Stomach (tissue), 9 donors: ENCODE results near the gene FIBP. TPM values are rescaled to one million over a fixed set of nuclear protein-coding genes. Genes with fewer than 3 reads are reported as not detected.

Source experiments
- DNase-seq, 2 donors: peaks; one replicate each; pipeline versions ENCODE4 v3.0.0 to v3.0.0-alpha.2; 2013 to 2019
- H3K27ac ChIP-seq, 5 donors: fragments of 200-600 bp in 4 of 5; sonication (generic) in 4 of 5; one replicate each; pipeline ENCODE4 v1.5.1; 2013 to 2019; ENCODE audit warnings: mild to moderate bottlenecking in 1 of 5, moderate library complexity in 1 of 5
- H3K27me3 ChIP-seq, 3 donors: fragments of 200-600 bp; sonication (generic); one replicate each; pipeline ENCODE4 v1.5.1; 2017 to 2019; ENCODE audit warnings: mixed run types in 1 of 3
- H3K36me3 ChIP-seq, 4 donors: fragments of 200-600 bp; sonication (generic); 1 replicate in 3 of 4; 2 replicates in 1 of 4; pipeline ENCODE4 v1.5.1; 2016 to 2019
- H3K4me1 ChIP-seq, 4 donors: fragments of 200-600 bp; sonication (generic); one replicate each; pipeline ENCODE4 v1.5.1; 2016 to 2019
- H3K4me3 ChIP-seq, 4 donors: fragments of 200-600 bp; sonication (generic) in 3 of 4; one replicate each; pipeline ENCODE4 v1.5.1; 2016 to 2019; ENCODE audit warnings: mild to moderate bottlenecking in 1 of 4
- H3K9me3 ChIP-seq, 4 donors: fragments of 200-600 bp; sonication (generic); one replicate each; pipeline ENCODE4 v1.5.1; 2016 to 2019
- EP300 ChIP-seq: sonication (generic); formaldehyde crosslinking; IDR thresholded peaks from one replicate; pipeline ENCODE4 v1.6.1; 2017; ENCODE audit warnings: antibody characterized with exemption
- POLR2A ChIP-seq, 4 donors: fragments of 450-650 bp; IDR thresholded peaks; one replicate each; pipeline ENCODE4 v1.6.1; 2016; ENCODE audit warnings: antibody characterized with exemption in 4 of 4, control low read depth in 2 of 4, mild to moderate bottlenecking in 1 of 4, moderate library complexity in 1 of 4
- POLR2AphosphoS5 ChIP-seq, 3 donors: sonication (generic); formaldehyde crosslinking; IDR thresholded peaks; one replicate each; pipeline ENCODE4 v1.6.1; 2016; ENCODE audit warnings: antibody characterized with exemption in 3 of 3
- WGBS, 5 donors: extraction: QIAGEN DNeasy Blood & Tissue Kit in 3 of 5; methylation state at CpG; one replicate each; pipeline versions ENCODE4 v1.1.5 to v1.1.7; 2013 to 2018; 5-methylcytosine and 5-hydroxymethylcytosine counted together
- intact Hi-C: fragments of 100-400 bp; cut with DNase I; formaldehyde crosslinking; loops from one replicate; pipeline ENCODE4 v1.15.1; 2023; ENCODE audit warnings: low total_unique reads
- polyA plus RNA-seq, 3 donors: library from polyadenylated mRNA; stranded (reverse); fragments of 200-250 nt; gene quantifications; one replicate each; pipeline ENCODE4 v1.2.3, GENCODE V29; 2013
- total RNA-seq, 5 donors: library from RNA; depleted of rRNA; stranded (reverse); fragments of >200 nt; gene quantifications; one replicate each; pipeline versions ENCODE4 v1.1.0 to v1.2.3, GENCODE V29; 2014 to 2016
- TF ChIP-seq, protein P1 (sequence below), 7 experiments: fragments of 450-650 bp in 4 of 7; fragments of 200-600 bp in 3 of 7; sonication (generic) in 3 of 7; IDR thresholded peaks; one replicate each; pipeline ENCODE4 v1.5.1; 2016 to 2019; ENCODE audit warnings: antibody characterized with exemption in 7 of 7, control low read depth in 2 of 7, mild to moderate bottlenecking in 1 of 7
- donor health status: healthy with polysubstance abuse.
- donor health status: Bipolar disorder and iron deficiency.
- donor health status: healthy.

The FIBP gene
- total and polyA plus RNA-seq, 8 donors, result 25.4 to 488 (median 70.2) TPM

- Histone ChIP-seq H3K4me1 (peaks cover 21 to 54% (median 49%) of the 10 kb centered on the region in 4 donors), H3K4me3 (no peak overlapping the region), H3K27ac (peak overlapping the region in 4 of 5 donors; percentile 22 to 97 (median 32)), H3K27me3 (no peaks in the 10 kb centered on the region), H3K9me3 (peaks cover 0 to 7% (median 0%) of the 10 kb centered on the region in 4 donors), H3K36me3 (peaks cover 42 to 64% (median 59%) of the 10 kb centered on the region in 4 donors)
- TF ChIP-seq EP300, result no peak
- TF ChIP-seq POLR2AphosphoS5 (IDR thresholded peaks at IDR 0.05), result no peak
- TF ChIP-seq, protein P1, sequence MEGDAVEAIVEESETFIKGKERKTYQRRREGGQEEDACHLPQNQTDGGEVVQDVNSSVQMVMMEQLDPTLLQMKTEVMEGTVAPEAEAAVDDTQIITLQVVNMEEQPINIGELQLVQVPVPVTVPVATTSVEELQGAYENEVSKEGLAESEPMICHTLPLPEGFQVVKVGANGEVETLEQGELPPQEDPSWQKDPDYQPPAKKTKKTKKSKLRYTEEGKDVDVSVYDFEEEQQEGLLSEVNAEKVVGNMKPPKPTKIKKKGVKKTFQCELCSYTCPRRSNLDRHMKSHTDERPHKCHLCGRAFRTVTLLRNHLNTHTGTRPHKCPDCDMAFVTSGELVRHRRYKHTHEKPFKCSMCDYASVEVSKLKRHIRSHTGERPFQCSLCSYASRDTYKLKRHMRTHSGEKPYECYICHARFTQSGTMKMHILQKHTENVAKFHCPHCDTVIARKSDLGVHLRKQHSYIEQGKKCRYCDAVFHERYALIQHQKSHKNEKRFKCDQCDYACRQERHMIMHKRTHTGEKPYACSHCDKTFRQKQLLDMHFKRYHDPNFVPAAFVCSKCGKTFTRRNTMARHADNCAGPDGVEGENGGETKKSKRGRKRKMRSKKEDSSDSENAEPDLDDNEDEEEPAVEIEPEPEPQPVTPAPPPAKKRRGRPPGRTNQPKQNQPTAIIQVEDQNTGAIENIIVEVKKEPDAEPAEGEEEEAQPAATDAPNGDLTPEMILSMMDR (IDR thresholded peaks at IDR 0.05), result no peak
- TF ChIP-seq POLR2A (IDR thresholded peaks at IDR 0.05), result no peak
- intact Hi-C loops, result no loop called here
- WGBS, 5 donors, result 80 to 92% (median 89%) methylated on average over 3 to 6 of the region's 6 CpGs
- no peak for DNase-seq
Observed at GRCh38 chr11:65853246-65853979, 34.9 kb downstream of the FIBP start.

DNA sequence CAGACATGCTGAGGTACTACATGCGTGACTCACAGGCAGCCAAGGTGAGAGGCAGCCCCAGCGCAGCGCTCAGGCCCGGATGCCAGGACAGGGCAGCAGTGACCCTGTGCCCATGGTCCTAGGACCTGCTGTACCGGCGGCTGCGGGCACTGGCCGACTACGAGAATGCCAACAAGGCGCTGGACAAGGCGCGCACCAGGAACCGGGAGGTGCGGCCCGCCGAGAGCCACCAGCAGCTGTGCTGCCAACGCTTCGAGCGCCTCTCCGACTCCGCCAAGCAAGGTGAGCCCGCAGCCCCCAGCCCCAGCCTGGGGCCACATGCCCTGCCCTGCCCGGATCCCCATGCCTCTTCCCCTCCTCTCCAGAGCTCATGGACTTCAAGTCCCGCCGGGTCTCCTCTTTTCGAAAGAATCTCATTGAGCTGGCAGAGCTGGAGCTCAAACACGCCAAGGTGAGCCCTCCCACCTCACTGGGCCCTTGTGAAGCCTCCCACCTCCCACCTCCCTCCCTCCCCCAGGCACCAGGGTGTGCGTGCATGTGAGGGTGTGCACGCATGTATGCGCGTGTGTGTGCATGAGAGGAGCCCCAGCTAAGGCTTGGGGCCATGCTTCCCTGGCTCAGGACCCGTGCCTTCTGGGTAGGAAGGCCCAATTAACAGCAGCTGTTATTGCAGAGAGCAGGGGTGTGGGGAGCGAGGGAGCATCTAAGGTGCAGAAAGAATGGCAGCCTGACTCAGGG lies 35.6 kb downstream of the FIBP start:
- Histone ChIP-seq H3K36me3 (peaks cover 42 to 64% (median 59%) of the 10 kb centered on the region in 4 donors), H3K4me1 (peaks cover 21 to 53% (median 49%) of the 10 kb centered on the region in 4 donors), H3K27ac (peak overlapping the region in 2 of 5 donors; percentile 10 to 40), H3K4me3 (no peak overlapping the region), H3K27me3 (no peaks in the 10 kb centered on the region), H3K9me3 (peaks cover 0 to 7% (median 0%) of the 10 kb centered on the region in 4 donors)
- DNase-seq, result no peak
- TF ChIP-seq, protein P1 (IDR thresholded peaks at IDR 0.05), result no peak
- no peak for TF ChIP-seq POLR2AphosphoS5 (IDR thresholded peaks at IDR 0.05)
- no peak for TF ChIP-seq EP300
- no peak for TF ChIP-seq POLR2A (IDR thresholded peaks at IDR 0.05)
- intact Hi-C loops, result no loop called here
- 86 to 97% (median 94%) methylated on average over 15 to 33 of the region's 33 CpGs for WGBS, 5 donors

- no peak for DNase-seq
- no peaks in the 10 kb centered on the region for H3K27me3 ChIP-seq
- TF ChIP-seq, protein P1 (IDR thresholded peaks at IDR 0.05), result no peak
- no peak for TF ChIP-seq EP300
- no peak for TF ChIP-seq POLR2AphosphoS5 (IDR thresholded peaks at IDR 0.05)
- no peak for TF ChIP-seq POLR2A (IDR thresholded peaks at IDR 0.05)
- peaks cover 42 to 64% (median 59%) of the 10 kb centered on the region in 4 donors for H3K36me3 ChIP-seq
- 86 to 92% (median 91%) methylated on average over 8 to 10 of the region's 10 CpGs for WGBS, 5 donors
- peaks cover 21 to 53% (median 49%) of the 10 kb centered on the region in 4 donors for H3K4me1 ChIP-seq
- peaks cover 0 to 7% (median 0%) of the 10 kb centered on the region in 4 donors for H3K9me3 ChIP-seq
- no peak overlapping the region for H3K4me3 ChIP-seq
- peak overlapping the region in 1 of 5 donors; percentile 10 for H3K27ac ChIP-seq
- intact Hi-C loops, result no loop called here
Observed at GRCh38 chr11:65851811-65852507, 36.3 kb downstream of the FIBP start.

- H3K36me3 ChIP-seq, result peaks cover 42 to 59% (median 57%) of the 10 kb centered on the region in 4 donors
- intact Hi-C loops, result no loop called here
- no peak overlapping the region for H3K4me3 ChIP-seq
- no peak overlapping the region for H3K27ac ChIP-seq
- peaks cover 16 to 45% (median 42%) of the 10 kb centered on the region in 4 donors for H3K4me1 ChIP-seq
- H3K9me3 ChIP-seq, result peaks cover 0 to 7% (median 0%) of the 10 kb centered on the region in 4 donors
- no peak for TF ChIP-seq EP300
- TF ChIP-seq, protein P1 (IDR thresholded peaks at IDR 0.05), result peak in 2 of 7 experiments; percentile 13 to 38
- WGBS, 5 donors, result 64 to 90% (median 88%) methylated on average over 3 to 14 of the region's 14 CpGs
- H3K27me3 ChIP-seq, result no peaks in the 10 kb centered on the region
- peak in 1 of 2 donors; percentile 19 for DNase-seq
Observed at GRCh38 chr11:65851083-65851579, 37.1 kb downstream of the FIBP start.
